ENCODE measurements around the gene GMCL2.
"Not testable (repeated sequence)": the region's sequence is repeated elsewhere in the genome, so short reads cannot be mapped to it uniquely, and the experiment has no call there.

Gene GMCL2

GRCh38 chr5:178204935-178205748 lies 18.0 kb upstream of the GMCL2 start:
- DNase-seq (ENCODE audit: low spot score) = peak; percentile 86

GRCh38 chr5:178204182-178204934 lies 17.2 kb upstream of the GMCL2 start, which contains the start of gene HNRNPAB:
Gene HNRNPAB (plus strand): TSS chr5:178204533. CDS start chr5:178204838, 305 bp downstream.
- DNase-seq (ENCODE audit: low spot score) = peak; percentile 100

- DNase-seq (ENCODE audit: low spot score) = peak; percentile 62
Measured at GRCh38 chr5:178203670-178204181, 16.6 kb upstream of the GMCL2 start.

- no peak for DNase-seq (ENCODE audit: low spot score)
Measured at GRCh38 chr5:178202541-178202940, 15.4 kb upstream of the GMCL2 start.

- no peak for DNase-seq (ENCODE audit: low spot score)
Measured at GRCh38 chr5:178201927-178202235, 14.7 kb upstream of the GMCL2 start.

- DNase-seq (ENCODE audit: low spot score) = no peak
Measured at GRCh38 chr5:178201221-178201926, 14.2 kb upstream of the GMCL2 start.

GRCh38 chr5:178199581-178200434 lies 12.6 kb upstream of the GMCL2 start:
- no peak for DNase-seq (ENCODE audit: low spot score)

- DNase-seq (ENCODE audit: low spot score) = no peak
Measured at GRCh38 chr5:178198706-178199105, 11.5 kb upstream of the GMCL2 start.

- not testable (repeated sequence) for DNase-seq (ENCODE audit: low spot score)
Measured at GRCh38 chr5:178198151-178198550, 11.0 kb upstream of the GMCL2 start.

GRCh38 chr5:178196986-178197385 lies 9.8 kb upstream of the GMCL2 start:
- no peak for DNase-seq (ENCODE audit: low spot score)

GRCh38 chr5:178196281-178196812 lies 9.2 kb upstream of the GMCL2 start:
- DNase-seq (ENCODE audit: low spot score) = no peak

GRCh38 chr5:178194026-178194425 lies 6.9 kb upstream of the GMCL2 start:
- no peak for DNase-seq (ENCODE audit: low spot score)

- DNase-seq (ENCODE audit: low spot score) = no peak
Measured at GRCh38 chr5:178193251-178193809, 6.2 kb upstream of the GMCL2 start.

- no peak for DNase-seq (ENCODE audit: low spot score)
Measured at GRCh38 chr5:178192787-178193186, 5.6 kb upstream of the GMCL2 start.

GRCh38 chr5:178192244-178192643 lies 5.1 kb upstream of the GMCL2 start:
- DNase-seq (ENCODE audit: low spot score) = no peak

GRCh38 chr5:178191661-178192060 lies 4.5 kb upstream of the GMCL2 start:
- no peak for DNase-seq (ENCODE audit: low spot score)

GRCh38 chr5:178189433-178189832 lies 2.3 kb upstream of the GMCL2 start:
- no peak for DNase-seq (ENCODE audit: low spot score)

GRCh38 chr5:178186427-178186826 lies 744 bp downstream of the GMCL2 start:
- no peak for DNase-seq (ENCODE audit: low spot score)

GRCh38 chr5:178182158-178182876 lies 4.9 kb downstream of the GMCL2 start:
- DNase-seq (ENCODE audit: low spot score) = no peak

- DNase-seq (ENCODE audit: low spot score) = no peak
Measured at GRCh38 chr5:178180141-178180863, 6.9 kb downstream of the GMCL2 start.

Data from HuH-7.5 (cell line).